GOT3 (cell line): ENCODE results near the gene TGM1.
"Not testable (repeated sequence)": the region's sequence is repeated elsewhere in the genome, so short reads cannot be mapped to it uniquely, and the experiment has no call there.

ENCODE experiments used
- DNase-seq: peaks from one replicate; lab custom pipeline; 2025; ENCODE audit warnings: mixed read lengths; lab: John Stamatoyannopoulos, UW

Gene TGM1

GRCh38 chr14:24234095-24235005 lies 28.6 kb downstream of the TGM1 start:
- DNase-seq, result no peak

DNA sequence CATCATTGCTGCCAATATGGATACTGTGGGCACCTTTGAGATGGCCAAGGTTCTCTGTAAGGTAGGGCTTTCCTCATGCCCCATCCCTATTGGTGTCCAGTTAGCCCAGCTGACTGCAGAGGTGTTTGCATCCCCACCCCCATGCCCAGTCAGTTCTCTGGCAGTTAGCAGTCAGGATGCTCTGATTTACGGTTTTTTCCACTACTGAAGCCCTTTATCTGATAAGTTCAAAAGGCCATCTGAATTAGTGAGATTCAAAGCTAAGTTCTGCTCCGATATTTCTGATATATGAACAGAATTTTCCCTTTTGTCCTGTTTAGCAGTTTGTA lies 29.5 kb downstream of the TGM1 start:
- no peak for DNase-seq

- DNase-seq, result no peak
These were observed 30.1 kb downstream of the TGM1 start, which contains the start of gene GMPR2 for GRCh38 chr14:24232645-24233537. Gene GMPR2, plus strand, starts transcription at chr14:24232929. Its CDS starts 325 bp downstream, at chr14:24233254.

GRCh38 chr14:24232121-24232644 lies 30.8 kb downstream of the TGM1 start, which contains the start of gene NEDD8:
Gene NEDD8, minus strand, starts transcription at chr14:24232367. Its CDS starts 100 bp downstream, at chr14:24232267.
- peak; percentile 71 for DNase-seq

GRCh38 chr14:24231263-24232120 lies 31.5 kb downstream of the TGM1 start:
- DNase-seq, result no peak

- DNase-seq, result no peak
These were observed 34.1 kb downstream of the TGM1 start for GRCh38 chr14:24228902-24229301.

DNA sequence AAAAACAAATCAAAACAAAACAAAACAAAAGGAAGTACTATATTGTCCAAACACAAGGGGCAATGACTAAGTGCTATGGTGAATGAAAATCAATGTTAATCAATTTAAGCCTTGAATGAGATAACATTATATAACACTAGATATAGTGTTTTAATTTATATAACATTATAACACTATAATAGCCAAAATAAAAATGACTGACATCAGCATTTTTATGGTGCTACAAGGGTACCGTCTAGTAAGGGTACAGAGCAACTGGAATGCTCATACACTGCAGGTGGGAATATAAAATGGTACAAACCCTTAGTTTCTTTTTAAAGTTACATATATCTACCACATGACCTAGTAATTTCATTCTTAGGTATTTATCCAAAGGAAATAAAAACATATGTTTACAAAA lies 36.5 kb downstream of the TGM1 start:
- DNase-seq, result no peak

- no peak for DNase-seq
These were observed 38.3 kb downstream of the TGM1 start for GRCh38 chr14:24224618-24225071.

DNA sequence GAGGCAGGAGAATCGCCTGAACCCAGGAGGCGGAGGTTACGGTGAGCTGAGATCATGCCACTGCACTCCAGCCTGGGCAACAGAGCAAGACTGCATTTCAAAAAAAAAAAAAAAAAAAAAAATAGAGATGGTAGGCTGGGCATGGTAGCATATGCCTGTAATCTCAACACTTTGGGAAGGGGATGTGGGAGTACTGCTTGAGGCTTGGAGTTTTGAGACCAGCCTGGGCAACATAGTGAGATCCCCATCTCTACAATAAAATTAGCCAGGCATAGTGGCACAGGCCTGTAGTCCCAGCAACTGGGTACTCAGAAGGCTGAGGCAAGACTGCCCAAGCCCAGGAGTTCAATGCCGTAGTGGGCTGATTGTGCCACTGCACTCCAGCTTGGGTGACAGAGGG lies 40.0 kb downstream of the TGM1 start:
- DNase-seq, result not testable (repeated sequence)

DNA sequence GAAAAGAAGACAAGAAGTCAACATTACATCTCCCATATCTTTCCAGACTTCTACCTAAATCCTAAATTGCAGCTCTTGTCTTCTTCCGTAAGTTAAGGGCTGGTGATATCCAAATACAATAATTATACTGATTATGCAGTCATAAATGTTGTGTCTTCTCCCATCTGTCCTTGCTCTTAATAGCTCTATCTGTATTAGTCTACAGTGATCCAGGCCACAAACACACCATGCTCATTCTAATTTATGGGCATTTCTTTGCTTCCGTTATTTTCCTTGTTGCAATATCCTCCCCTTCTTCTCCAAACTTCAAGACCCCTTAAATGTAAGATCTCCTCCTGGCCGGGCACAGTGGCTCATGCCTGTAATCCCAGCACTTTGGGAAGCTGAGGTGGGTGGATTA lies 43.5 kb downstream of the TGM1 start:
- DNase-seq, result no peak

GRCh38 chr14:24219080-24219479 lies 43.9 kb downstream of the TGM1 start:
- no peak for DNase-seq

DNA sequence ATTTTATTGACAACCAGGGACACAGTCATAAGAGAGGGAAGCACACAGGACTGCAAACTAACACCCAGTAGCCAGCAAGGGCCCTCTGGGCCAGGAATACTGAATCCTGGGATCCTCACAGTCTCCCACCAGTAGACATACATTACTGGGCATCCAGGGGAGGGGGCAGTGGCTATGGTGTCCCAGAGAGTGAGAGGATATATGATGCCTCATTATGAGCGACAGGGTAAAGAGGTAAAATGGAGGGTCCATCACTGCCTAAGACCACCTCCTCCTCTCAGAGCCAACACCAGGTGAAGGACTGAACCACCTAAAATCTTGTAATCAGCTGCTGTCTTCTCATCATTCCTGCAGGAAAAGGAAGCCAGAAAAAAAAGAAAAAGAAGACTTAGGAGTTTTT lies 46.1 kb downstream of the TGM1 start:
- not testable (repeated sequence) for DNase-seq

GRCh38 chr14:24216345-24216699 lies 46.7 kb downstream of the TGM1 start:
- DNase-seq, result no peak

DNA sequence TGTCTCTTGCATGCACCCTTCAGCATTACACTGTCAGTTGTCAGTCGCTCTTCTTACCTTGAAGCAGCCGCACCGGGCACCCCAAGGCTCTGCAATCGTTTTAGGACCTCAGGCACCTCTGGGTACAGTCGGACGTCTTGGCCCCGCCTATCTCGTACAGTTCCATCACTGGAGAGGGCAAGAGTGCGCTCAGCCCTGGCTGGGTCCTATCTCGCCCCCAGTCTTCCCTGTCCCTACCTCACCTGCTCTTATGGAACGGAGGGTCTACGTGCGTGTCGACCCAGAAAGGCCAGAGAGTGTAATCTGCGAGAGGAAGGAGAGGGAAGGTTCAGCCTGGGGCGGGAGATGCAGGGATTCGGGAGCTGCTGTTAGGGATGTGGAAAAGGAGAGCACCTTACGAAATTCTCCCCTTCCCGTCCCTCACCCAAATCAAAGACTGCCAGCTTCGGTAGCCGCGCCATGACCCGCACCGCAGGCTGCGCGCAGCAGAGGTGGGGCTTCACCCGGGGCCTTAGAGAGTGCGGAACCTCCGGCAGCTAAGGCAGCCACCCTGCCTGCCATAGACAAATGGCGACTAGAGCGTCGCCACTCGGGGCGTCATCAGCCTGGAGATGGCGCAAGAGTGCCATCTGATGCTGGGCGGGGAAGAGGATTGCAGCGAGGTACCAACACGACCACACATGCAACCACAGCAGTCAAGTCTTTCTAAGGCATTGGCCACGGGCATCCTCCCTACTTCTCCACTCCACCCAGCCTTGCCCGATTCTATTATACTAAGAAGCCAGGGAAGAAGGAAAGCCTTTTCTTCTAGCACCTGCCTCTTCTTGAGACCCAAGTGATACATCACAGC lies 47.3 kb downstream of the TGM1 start, which contains the start of gene MDP1:
Gene MDP1, minus strand, starts transcription at position 572 of the 850 bp plus-strand sequence. Its CDS starts 111 bp downstream, at position 461.
- DNase-seq, result peak; percentile 8

DNA sequence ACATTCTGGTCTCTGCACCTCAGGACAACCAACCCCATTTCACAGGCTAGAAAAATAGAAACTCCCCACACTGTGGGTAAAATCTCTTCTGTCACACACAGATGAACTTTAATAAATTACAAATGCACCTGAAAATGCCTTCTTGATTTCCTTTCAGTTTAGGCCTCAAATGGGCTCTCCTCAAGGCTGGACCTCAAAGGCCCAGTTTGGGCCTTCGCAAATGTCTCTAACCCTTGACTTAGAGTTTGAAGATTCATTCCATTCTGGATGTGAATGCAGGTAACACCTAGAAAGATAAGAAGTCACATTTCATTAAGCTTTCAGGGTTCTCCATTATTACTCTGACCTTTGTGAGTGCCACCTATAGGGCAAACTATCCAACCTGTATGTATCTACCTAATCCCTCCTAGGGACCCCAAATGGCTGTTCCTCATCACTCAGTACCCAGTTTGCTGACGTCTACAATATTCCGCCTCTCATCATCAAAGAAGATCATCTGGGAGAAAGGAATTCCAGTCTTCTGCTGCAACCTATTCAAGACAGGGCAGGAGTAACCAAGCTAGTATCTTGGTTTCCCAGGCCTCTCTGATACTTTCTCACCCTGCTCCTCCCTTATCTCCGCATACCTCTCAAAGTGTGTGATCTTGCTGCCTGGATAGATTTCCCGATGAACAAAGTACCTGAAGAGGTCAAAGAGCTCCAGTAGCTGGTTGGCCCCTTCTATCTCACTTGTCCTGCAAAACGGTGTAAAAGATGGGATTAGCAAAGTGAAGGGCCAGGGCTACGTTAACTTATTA lies 48.9 kb downstream of the TGM1 start:
- no peak for DNase-seq

- peak; percentile 71 for DNase-seq
These were observed 49.8 kb downstream of the TGM1 start, which contains the start of gene CHMP4A for GRCh38 chr14:24212924-24213865. Gene CHMP4A, minus strand, starts transcription at chr14:24213488. Its CDS starts 49 bp downstream, at chr14:24213439.

- no peak for DNase-seq
These were observed 51.7 kb downstream of the TGM1 start for GRCh38 chr14:24211311-24211710.

DNA sequence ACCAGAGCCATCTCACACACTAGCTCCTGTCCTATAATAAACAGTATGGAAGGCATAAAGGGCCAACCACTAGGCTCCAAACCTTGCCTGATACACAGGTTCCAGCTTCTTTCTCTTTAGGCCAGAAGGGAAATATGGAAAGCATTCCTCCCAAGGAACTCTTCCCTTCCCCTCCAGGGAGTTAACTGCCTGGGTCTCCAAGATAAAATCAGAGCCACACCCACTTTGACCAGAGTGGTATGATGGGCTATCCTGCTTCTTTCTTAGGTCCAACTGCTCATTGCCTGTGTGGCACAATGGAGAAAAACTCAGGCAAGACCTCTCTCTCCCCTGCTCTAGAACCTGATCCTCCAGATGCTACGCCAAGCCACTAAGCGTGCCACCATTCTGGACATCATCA lies 55.4 kb downstream of the TGM1 start:
- DNase-seq, result no peak
